Fibroblast of villous mesenchyme (primary cell): ENCODE data around the gene LAX1. TPM values are rescaled to one million over a fixed set of nuclear protein-coding genes. Genes with fewer than 3 reads are reported as not detected.

Source experiments
- DNase-seq: peaks from one replicate; pipeline ENCODE4 v3.0.0-alpha.2; 2010; ENCODE audit warnings: low read depth
- H3K4me3 ChIP-seq: 2 replicates; pipeline ENCODE4 v1.5.1; 2011; ENCODE audit warnings: low read depth, mild to moderate bottlenecking, low read length
- total RNA-seq: library from RNA; depleted of rRNA; stranded (reverse); fragments of >200 nt; gene quantifications from 2 replicates; pipeline ENCODE4 v1.2.3, GENCODE V29; 2012
- TF ChIP-seq, protein P1 (sequence below): IDR thresholded peaks from 2 replicates; pipeline ENCODE4 v1.5.1; 2012; ENCODE audit warnings: low read depth, mild to moderate bottlenecking, low read length; ENCODE audit not compliant: insufficient read depth

LAX1 gene
- total RNA-seq, 1 donor: not detected

DNA sequence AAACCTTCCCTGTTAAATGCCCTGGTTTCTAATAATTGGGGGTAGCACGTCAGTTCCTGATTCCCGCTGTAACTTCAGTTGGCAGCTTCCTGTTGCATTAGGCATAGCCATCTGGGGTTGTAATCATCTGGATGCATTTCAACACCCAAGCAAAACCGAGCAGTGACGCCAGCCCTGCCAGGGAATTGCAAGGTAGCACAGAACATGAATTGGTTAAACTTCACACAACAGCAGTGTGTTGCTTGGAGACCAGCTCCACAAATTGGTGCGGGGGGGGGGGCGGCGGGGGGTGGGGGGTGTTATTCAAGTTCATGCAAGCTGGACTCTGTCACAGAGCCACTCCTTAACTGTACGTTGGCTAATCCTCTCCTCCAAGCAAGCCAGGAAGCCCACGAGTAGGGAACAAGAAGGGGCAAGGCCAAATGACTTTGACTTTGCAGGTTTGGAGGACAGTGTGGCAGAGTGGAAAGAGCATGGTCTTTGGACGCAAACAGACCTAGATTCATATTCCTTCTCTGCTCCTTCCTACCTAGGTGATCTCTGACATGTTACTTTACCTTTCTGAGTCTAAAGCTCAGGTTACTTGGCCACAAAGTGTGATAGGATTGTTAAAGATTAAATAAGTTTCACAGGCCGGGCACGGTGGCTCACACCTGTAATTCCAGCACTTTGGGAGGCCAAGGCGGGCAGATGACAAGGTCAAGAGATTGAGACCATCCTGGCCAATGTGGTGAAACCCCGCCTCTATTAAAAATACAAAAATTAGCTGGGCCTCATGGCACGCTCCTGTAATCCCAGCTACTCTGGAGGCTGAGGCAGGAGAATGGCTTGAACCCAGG, 4.7 kb downstream of the LAX1 start:
- TF ChIP-seq, protein P1, sequence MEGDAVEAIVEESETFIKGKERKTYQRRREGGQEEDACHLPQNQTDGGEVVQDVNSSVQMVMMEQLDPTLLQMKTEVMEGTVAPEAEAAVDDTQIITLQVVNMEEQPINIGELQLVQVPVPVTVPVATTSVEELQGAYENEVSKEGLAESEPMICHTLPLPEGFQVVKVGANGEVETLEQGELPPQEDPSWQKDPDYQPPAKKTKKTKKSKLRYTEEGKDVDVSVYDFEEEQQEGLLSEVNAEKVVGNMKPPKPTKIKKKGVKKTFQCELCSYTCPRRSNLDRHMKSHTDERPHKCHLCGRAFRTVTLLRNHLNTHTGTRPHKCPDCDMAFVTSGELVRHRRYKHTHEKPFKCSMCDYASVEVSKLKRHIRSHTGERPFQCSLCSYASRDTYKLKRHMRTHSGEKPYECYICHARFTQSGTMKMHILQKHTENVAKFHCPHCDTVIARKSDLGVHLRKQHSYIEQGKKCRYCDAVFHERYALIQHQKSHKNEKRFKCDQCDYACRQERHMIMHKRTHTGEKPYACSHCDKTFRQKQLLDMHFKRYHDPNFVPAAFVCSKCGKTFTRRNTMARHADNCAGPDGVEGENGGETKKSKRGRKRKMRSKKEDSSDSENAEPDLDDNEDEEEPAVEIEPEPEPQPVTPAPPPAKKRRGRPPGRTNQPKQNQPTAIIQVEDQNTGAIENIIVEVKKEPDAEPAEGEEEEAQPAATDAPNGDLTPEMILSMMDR: no peak
- no peak overlapping the region for H3K4me3 ChIP-seq
- DNase-seq: peak; percentile 96

DNA sequence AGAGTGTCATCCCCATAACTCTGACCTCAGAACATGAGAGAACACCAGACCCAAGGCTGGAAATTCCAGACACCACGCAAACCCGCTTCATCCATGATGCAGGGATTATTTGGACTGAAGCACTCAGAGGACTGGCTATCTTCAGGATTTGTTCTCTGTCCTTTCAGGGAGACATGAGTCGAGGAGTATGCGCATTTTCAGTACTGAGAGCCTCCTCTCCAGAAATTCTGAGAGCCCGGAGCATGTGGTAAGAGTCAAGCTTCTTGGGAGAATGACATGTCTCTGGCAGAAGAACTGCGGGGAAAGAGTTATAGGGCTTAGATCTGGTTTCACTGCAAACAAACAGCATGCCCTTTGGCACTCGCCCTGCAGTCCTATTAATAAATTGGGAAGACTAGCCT, 6.9 kb downstream of the LAX1 start:
- TF ChIP-seq, protein P1: no peak
- peak; percentile 72 for DNase-seq

DNA sequence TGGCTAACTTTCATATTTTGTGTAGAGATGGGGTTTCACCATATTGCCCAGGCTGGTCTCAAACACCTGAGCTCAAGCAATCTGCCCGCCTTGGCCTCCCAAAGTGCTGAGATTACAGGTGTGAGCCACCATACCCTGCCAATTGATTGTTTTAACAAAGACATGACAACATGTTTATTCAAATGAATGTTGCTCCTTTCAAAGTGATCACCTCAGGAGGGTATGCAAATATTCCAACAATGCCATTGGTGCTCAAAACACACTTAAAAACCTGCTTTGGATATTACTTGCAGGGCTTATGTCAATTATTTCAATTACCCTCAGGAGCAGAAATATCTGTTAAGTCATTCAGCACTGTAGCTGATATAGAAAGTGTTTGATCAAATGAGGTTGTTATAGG, 7.9 kb downstream of the LAX1 start:
- TF ChIP-seq, protein P1: no peak

More for the DNA sequence above, 6.9 kb downstream of the LAX1 start:
- H3K4me3 ChIP-seq: no peak overlapping the region

DNA sequence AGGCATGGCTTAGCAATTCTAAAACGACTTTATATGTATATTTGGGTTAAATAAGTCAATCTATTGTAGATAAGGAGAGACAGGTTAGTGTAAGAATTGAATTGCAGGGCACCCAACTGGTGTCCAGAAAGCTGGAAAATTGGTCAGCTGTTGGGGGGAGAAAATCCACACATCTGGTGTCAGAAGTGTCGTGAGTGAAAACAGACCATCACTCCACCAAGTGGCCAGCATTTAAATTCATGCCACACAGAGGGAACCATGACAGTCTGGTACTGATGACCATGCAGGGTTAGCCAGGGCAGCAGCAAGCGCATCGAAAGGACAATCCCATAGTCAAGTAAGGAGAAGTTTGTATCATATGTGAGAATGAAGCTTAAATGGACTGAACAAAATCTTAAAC, 11.7 kb downstream of the LAX1 start:
- no peak overlapping the region for H3K4me3 ChIP-seq
- TF ChIP-seq, protein P1: no peak
- no peak for DNase-seq

More for the DNA sequence above, 7.9 kb downstream of the LAX1 start:
- DNase-seq: no peak
- H3K4me3 ChIP-seq: no peak overlapping the region

DNA sequence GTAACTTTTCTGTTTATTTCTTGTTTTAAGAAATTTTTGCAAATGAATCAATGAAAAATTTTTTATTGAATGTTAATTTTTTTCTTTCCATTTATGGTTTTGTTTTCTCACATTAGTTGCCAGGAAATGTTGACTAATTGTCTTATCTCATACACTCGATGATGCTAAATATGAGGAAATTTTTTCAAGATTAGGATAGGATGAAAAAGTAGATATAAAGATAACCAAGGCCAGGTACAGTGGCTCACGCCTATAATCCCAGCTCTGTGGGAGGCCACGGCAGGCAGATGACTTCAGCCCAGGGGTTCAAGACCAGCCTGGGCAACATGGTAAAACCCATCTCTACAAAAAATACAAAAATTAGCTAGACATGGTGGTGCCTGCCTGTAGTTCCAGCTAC, 12.6 kb downstream of the LAX1 start:
- no peak for DNase-seq
- TF ChIP-seq, protein P1: no peak
- H3K4me3 ChIP-seq: no peak overlapping the region

DNA sequence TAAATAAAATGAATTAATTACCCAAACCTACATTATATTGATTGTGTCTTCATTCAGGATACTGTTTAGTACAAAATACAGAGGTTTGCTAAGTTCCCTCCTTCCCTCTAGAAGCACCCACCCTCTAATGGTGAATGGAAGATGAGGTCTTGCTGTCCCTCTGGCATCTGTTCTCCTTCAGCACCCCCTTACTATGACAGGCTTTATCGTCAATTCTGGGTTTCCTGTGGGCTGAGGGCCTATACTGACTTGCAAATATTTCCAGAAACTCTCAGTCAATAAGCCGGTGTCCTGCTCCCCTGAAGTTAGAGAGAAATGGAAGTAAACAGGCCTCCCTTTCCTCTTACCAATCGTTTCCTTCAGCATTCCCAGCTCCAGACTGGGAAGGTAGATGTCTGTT, 13.2 kb downstream of the LAX1 start:
- no peak for DNase-seq
- no peak overlapping the region for H3K4me3 ChIP-seq
- TF ChIP-seq, protein P1: no peak
